ENCODE data around the gene SNORC.

DNA sequence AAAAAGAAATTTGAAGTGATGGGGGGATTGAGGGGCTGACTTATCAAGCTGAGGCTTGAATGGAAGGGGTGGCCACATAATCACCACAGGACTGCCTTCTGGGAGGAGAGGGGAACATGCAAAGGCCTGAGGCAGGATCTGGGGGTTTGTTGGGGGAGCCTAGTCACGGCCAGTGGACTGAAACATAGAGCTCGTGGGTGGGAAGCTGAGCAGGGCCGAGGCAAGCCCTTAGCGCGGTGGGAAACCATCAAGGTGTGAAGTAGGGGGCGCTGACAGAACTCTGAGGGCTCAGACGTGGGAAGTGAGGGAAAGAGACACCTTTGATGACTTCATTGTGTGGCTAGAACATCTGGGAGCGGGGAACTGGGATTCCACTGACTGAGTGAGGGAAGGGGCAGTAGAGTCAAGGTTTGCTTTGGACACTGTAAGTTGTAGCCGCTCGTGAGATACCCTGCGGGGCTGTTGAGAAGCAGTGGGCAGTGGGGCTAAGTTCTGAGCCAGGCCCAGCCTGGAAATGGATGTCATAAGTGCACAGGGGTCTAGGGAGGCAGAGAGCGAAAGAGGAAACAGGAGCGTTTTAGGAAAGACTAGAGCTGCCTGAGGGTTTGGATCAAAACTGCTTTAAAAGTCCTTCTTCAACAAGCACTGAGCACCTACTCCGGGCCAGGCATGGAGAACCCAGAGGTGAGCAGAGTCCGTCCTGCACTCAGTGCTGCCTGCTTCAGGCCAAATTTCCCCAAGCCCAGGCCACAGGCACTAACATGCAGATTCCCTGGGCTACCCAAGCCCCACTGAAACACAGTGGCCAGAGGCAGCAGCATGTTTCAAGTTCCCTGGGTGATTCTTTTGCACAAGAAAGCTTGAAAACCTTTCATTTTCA lies 686 bp upstream of the SNORC start:
- TF ChIP-seq POLR2AphosphoS5 (IDR thresholded peaks at IDR 0.05), result no peak
- no peak for TF ChIP-seq EP300 (IDR thresholded peaks at IDR 0.05)
- TF ChIP-seq, protein P1, sequence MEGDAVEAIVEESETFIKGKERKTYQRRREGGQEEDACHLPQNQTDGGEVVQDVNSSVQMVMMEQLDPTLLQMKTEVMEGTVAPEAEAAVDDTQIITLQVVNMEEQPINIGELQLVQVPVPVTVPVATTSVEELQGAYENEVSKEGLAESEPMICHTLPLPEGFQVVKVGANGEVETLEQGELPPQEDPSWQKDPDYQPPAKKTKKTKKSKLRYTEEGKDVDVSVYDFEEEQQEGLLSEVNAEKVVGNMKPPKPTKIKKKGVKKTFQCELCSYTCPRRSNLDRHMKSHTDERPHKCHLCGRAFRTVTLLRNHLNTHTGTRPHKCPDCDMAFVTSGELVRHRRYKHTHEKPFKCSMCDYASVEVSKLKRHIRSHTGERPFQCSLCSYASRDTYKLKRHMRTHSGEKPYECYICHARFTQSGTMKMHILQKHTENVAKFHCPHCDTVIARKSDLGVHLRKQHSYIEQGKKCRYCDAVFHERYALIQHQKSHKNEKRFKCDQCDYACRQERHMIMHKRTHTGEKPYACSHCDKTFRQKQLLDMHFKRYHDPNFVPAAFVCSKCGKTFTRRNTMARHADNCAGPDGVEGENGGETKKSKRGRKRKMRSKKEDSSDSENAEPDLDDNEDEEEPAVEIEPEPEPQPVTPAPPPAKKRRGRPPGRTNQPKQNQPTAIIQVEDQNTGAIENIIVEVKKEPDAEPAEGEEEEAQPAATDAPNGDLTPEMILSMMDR (IDR thresholded peaks at IDR 0.05), result no peak
